ENCODE data around the gene ZZZ3. TPM values are rescaled to one million over a fixed set of nuclear protein-coding genes. Genes with fewer than 3 reads are reported as not detected.
"Not testable (repeated sequence)": the region's sequence is repeated elsewhere in the genome, so short reads cannot be mapped to it uniquely, and the experiment has no call there.

Gene ZZZ3
- 88.9 and 118 TPM in 2 replicates for total RNA-seq

DNA sequence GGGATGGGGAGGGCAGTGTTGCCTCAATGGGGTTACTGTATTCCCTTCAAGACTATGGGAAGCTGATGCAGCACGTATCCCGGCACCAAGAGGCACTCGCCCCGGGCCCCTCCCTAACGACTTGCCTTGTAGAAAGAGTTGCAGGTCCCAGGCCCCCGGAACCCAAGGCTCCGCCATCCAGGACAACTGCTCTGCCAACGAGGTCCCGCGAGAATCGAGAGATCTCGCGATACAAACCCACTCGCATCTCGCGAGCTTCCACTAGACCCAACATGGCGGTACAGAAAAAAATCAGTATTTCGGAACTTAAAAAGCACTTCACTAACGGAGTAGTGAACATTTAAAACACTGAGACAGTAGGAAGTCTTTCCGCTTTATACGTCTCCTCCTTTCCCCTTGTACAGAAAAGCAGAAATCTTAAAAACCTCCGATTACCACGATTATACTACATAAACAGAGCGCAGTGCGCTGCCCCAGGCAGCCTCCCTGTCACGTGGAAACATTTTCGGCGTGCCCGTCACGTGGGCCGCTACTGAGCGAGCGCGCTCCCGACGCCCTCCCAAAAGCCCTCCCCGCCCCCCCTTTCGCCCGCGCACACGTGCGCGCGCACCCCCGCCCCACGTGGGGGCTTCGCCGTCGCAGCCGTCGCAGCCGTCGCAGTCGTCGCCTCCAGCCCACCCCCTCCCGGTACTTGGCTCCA is at the start of gene ZZZ3:
ZZZ3 (minus strand) TSS at position 199 of the 700 bp plus-strand sequence. CDS start 49,304 bp downstream, outside the sequence.
- DNase-seq (ENCODE audit: low read depth): peak; percentile 89

DNA sequence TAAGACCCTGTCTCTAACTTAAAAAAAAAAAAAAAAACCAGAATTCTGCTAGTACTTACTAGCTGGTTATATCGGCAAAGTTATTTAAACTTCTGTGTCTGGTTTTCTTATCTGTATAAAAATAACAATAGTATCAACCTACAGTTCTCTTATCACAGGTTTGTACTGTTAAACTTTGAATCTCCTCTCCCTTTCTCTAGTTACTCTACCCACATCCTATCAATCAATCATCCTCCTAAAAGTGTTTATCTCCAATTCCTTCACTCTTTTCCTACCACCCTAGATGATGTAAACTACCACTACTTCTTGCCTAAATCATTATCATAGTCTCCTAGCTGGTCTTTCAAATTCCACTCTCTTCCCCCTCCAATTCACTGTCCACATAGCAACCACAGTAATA is 49.6 kb upstream of the ZZZ3 start:
- DNase-seq (ENCODE audit: low read depth): no peak

DNA sequence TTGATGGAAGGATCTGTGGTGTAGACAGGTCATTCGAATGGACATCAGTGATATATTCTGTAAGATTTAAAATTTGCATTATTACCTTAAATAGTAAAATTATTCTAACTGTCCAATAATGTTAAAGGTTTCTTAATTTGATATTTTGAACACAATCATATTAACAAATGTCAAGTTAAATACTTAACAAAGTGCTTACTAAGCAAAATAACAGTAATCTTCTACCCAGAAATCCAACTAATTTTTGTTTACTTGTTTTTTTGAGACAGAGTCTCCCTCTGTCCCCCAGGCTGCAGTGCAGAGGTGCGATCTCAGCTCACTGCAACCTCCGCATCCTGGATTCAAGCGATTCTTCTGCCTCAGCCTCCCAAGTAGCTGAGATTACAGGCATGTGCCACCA is 43.2 kb upstream of the ZZZ3 start:
- no peak for DNase-seq (ENCODE audit: low read depth)

DNA sequence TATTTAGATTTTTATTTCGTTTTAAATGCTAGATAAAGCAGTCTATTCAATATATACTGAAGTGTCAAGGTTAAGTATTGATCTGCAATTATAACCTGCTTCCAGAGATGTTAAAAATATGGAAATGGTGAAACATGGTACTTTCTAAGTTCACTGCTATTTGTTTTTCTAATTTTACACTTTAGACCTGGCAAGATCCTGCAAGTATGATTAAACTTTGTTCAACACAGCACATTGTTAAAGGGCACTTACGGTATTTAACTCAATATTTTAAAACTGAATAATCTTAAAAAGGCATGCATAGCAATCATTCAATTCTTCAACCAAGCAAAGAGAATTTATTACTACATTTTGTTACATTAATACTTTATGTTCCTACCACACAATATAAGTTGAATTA is 35.7 kb upstream of the ZZZ3 start:
- no peak for DNase-seq (ENCODE audit: low read depth)

DNA sequence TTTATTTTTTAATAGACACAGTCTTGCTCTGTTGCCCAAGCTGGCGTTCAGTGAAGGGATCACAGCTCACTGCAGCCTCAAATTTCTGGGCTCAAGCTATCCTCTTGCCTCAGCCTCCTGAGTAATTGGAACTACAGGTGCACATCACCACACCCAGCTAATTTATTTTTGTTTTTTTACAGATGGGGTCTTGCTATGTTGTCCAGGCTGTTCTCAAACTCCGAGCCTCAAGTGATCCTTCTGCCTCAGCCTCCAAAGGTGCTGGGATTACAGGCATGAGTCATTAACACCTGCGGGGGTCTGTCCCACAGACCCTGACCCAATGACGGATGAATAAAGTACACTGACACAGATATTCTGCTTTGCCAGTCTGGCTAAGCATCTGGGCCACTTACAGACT is 33.6 kb upstream of the ZZZ3 start:
- no peak for DNase-seq (ENCODE audit: low read depth)

DNA sequence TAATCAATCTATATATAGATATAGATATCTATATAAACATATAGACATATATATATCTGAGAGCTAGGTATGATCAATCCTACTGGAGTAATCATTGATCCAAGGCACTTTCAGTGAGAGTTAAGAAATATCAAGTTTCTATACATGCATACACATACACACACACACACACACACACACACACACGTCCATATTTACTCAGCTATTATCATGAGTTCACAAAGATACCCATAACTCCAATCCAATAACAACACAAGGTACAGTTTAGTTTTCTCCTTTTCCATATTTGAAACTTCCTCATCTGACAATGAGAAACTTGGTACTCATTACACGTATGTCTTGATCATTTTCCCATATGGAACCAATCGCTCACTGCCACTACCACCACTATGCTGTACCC is 27.3 kb upstream of the ZZZ3 start:
- DNase-seq (ENCODE audit: low read depth): no peak

DNA sequence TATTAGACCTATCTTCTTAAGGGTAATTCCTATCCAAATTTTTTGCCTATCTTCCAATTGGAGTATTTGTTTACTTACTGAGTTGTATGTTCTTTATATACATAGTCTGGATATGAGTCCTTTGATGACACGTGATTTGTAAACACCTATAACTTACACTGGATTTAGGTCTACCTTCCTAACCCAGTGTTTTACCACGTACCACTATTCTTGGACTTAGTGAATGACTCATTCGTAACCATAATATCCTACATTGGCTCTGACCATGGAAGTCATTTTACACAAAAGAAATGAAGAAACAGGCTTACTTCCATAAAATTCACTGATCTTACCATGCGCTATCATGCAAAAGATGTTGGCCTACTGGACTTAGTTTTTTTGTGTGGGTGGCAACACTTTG is 23.9 kb upstream of the ZZZ3 start:
- no peak for DNase-seq (ENCODE audit: low read depth)

DNA sequence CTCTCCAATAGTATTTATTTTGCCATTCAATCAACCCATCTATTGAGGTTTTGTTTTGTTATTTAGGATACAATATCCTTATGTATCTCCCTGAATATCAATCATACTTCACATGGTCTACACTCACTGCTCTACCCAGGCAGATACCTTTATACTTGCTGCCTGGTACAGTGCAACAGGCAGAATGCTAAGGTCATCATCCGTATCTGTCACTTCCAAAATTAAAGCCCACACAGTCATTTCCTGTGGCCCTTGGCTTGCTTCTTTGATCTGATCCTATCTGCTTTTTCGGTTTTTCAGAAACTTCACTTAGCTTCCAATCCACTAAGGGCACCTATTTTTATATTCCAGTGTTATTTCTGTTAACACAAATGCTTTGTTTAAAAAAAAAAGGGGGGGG is 22.3 kb upstream of the ZZZ3 start:
- no peak for DNase-seq (ENCODE audit: low read depth)

DNA sequence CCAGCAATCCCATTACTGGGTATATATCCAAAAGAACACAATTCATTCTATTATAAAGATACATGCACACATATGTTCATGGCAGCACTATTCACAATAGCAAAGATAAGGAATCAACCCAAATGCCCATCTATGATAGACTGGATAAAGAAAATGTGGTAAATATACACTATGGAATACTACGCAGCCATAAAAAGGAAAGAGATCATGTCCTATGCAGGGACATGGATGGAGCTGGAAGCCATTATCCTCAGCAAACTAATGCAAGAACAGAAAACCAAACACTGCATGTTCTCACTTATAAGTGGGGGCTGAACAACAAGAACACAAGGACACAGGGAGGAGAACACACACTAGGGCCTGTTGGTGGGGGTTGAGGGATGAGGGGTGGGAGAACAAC is 17.2 kb upstream of the ZZZ3 start:
- DNase-seq (ENCODE audit: low read depth): not testable (repeated sequence)

DNA sequence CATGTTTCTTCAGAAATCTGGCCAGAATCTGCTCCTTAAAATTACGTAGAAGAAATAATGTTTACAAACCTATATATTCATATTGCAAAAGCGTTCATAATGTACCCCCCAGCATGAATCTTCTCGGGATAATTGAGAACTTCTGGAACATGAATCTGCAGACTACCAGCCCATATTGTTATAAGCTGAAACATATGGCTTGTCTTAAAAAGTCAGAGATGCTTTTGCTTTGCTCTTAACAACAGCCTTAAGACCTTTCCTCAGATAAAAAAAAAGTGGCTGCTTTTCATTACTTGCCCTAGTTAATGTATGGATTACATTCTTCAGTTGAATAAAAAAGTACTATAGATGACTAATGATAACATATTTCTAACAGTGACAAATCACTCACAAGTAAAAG is 15.0 kb upstream of the ZZZ3 start:
- no peak for DNase-seq (ENCODE audit: low read depth)

DNA sequence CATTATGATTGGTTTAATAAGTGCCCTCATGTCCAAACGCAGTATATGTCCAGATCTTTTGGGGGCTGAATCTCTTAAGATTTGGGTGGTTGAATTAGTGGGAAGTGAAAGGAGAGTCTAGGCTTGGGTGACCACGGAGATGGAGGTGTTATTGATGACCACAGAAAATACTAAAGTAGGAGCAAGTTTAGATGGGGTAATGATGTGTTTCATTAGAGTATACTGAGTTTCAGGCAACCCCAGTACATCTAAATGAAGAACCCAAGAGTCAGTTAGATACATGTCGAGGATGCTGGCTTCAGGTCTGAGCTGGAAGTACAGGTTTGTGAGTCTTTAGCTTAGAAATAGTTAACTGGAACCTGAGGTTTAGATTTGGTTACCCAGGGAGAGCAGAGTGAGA is 6.5 kb upstream of the ZZZ3 start:
- no peak for DNase-seq (ENCODE audit: low read depth)

DNA sequence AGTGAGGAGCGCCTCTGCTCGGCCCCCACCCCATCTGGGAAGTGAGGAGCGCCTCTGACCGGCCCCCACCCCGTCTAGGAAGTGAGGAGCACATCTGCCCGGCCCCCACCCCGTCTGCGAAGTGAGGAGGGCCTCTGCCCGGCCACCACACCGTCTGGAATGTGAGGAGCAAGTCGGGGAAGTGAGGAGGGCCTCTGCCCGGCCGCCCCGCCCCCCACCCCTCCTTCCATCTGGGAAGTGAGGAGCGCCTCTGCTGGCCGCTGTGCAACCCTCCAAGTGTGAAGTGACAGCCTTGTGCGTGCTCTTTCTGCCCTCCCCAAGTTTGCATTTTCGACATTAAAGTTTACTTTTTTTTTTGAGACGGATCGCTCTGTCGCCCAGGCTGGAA is 5.1 kb upstream of the ZZZ3 start:
- peak; percentile 23 for DNase-seq (ENCODE audit: low read depth)

DNA sequence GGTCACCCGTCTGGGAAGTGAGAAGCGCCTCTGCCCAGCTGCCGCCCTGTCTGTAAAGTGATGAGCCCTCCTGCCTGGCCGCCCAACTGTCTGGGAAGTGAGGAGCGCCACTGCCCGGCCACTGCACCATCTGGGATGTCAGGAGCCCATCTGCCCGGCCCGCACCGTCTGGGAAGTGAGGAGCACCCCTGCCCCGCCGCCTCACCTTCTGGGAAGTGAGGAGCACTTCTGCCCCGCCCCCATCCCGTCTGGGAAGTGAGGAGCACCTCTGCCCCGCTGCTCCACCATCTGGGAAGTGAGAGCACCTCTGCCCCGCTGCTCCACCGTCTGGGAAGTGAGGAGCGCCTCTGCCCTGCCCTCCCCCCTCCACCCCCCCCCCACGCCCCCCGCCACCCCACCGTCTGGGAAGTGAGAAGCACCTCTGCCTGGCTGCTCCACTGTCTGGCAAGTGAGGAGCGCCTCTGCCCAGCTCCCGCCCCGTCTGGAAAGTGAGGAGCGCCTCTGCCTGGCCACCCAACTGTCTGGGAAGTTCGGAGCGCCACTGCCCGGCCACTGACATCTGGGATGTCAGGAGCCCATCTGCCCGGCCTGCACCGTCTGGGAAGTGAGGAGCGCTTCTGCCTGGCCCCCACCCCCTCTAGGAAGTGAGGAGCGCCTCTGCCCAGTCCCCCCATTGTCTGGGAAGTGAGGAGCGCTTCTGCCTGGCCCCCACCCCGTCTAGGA is 4.5 kb upstream of the ZZZ3 start:
- no peak for DNase-seq (ENCODE audit: low read depth)

DNA sequence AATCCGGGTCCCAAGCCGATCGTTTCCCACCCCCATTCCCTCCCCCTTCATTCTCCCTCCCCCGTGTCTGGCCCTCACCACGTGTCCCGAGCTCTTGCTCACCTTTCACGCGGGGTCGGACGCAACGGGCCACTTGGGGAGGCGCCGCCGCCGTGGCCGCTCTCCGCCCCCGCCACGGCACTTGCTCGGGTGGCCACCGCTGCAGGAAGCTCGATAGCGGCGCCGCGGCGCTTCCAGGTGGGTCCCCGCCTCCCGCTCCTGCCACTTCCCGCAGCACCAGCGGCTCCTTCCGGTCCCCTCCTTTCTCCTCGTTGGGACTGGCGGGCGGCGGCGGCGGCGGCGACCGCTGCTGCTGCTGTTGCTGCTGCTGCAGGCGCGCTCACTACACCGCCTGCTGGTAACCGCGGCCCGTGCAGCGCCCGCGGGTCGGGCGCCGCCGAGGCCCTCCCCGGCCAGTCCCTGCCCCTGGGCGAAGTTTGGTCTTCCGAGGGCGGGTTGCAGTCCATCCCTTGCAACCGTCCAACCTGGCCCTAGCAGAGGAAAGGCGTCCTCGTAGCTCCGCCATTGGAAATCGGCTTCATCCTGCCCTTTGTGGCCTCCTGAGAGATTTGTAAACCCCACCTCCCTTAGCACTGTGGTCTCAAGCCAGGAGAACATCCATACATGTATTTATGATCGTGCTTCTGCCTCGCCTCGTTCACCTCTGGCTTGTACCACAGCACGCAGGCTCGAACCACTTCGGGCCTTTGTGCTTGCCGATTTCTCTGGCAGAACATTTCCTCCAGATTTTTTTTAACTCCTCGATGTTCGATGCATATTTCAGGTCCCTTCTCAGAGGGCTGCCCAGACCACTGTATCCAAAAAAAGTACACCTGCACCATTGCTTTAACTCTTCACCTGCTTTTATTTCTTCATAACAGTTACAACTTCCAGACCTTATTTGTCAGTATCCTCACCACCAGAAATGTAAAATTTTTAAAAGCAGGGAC is 996 bp upstream of the ZZZ3 start:
- DNase-seq (ENCODE audit: low read depth): peak; percentile 71

DNA sequence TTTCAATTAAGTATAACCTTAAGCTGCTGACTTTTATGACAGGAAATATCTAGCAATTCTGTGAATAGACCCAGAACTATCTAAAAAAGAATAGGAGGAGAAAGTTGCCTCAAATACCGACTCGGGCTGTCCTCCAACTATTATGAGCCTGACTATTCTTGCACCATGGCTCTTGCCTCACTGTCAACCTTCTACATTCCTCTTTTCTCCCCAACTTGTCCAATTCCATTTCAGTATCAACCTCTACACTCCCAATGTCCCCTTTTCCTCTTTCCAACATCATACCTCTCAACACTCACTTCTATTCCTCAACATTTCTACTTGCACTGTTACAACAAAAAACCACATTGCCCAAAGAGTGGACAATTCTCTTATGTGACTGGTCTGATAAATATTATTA is 2.3 kb downstream of the ZZZ3 start:
- DNase-seq (ENCODE audit: low read depth): no peak

DNA sequence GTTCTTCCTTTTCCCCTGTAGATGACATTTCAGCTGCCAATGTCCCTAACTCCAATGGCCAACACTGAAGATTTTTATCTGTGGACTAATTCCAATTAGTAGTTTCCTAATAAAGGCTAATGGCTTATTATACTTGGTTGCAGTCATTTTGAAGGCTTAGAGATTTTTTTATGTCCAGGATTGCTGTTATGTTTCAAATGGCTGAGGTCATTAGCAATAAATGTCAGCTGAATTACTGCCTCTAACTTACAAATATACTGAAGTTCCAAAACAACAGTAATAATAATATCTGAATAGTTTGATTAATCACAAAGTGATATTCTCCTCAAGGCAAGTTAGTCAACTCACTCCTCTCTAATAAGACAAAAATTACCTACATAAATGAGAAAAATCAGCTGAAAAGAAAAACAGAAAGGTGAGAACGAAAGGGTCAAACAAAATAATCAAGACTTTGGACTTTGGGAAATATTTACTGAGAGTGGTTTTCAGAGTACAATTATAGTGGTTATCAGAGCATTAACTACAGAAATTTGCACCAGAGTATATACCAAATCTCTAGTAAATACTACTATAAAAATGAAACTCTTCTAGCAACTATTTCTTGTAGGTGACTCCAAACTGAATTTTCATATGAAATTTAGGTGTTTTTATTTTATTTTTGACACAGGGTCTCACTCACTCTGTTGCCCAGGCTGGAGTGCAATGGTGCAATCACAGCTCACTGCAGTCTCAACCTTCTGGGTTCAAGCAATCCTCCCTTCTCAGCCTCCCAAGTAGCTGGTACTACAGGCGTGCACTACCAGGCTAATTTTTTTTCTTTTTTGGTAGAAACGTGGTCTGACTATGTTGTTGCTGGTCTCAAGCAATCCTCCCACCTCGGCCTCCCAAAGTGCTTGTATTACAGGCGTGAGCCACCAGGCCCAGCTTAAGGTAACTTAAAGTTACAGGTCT is 3.5 kb downstream of the ZZZ3 start:
- DNase-seq (ENCODE audit: low read depth): no peak

DNA sequence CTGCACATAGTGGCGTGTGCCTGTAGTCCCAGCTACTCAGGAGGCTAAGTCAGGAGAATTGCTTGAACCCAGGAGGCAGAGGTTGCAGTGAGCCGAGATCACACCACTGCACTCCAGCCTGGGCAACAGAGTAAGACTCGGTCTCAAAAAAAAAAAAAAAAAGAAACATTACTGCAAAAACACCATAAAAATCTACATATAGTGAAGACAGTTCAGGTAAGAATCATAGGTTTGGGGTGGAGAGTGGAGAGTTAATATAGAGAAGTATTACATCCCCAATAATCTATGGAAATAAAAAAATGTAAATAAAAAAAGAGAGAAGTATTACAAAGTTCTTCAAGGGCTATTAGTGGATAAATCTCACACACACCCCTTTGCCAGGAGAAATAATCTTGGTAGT is 7.7 kb downstream of the ZZZ3 start:
- DNase-seq (ENCODE audit: low read depth): not testable (repeated sequence)

DNA sequence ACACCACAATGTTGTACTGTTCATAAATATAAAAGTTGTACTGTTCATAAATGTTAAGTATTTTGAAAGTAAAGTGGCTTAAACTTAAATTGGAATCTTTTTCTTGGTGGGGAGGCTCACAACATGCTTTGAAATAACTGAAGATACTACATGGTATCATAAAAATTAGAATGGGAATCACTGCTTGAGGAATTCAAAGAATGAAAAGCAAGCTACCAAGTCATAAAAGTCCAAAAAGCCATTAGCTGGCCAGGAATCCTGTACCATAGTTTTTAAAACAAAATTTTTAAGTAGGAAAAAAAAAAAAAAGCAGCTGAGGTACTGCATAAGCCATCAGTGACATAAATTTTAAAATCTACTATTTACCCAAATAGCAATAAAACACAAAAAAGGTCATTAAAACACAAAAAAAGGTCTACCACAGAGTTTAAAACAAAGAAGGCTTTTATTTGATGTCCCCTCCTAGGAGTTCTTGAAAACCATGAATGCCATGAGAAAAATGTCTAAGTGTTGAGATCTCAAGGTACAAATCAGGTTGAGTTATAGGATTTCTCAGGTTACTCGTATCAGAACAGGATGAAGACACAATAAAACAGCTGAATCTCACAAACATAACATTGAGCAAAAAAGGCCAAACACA is 8.6 kb downstream of the ZZZ3 start:
- DNase-seq (ENCODE audit: low read depth): peak; percentile 27

DNA sequence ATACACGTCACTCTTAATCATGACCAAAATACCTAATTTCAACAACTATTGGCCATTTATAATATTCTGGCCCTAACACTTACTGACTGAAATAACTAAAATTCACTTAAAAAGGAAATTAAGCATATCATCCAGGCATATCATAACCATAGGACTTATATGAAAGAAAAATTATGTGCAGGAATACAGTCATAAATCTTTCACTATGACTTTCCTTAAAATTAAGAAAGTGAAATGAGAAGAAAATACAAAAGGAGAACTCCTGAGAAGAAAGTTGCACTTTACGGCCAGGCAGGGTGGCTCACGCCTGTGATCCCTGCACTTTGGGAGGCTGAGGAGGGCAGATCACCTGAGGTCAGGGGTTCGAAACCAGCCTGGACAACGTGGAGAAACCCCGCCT is 9.4 kb downstream of the ZZZ3 start:
- no peak for DNase-seq (ENCODE audit: low read depth)

DNA sequence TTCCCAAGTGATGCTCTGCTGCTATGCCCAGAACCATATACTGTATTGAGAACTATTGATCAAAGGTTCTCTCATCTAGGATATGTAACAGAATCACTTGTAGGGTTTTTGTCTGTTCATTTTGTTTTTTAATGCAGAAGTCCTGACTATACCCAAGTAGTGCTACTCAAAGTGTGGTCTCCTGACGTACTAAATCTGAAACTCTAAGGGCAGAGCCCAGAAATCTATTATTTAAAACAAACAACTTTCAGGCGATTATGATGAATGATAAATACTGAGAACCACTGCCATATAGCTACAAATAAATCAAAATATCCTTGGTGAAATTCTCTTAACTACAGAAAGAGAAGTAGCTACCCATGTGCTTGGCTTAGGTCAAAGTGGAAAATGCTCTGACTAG is 10.1 kb downstream of the ZZZ3 start:
- no peak for DNase-seq (ENCODE audit: low read depth)

DNA sequence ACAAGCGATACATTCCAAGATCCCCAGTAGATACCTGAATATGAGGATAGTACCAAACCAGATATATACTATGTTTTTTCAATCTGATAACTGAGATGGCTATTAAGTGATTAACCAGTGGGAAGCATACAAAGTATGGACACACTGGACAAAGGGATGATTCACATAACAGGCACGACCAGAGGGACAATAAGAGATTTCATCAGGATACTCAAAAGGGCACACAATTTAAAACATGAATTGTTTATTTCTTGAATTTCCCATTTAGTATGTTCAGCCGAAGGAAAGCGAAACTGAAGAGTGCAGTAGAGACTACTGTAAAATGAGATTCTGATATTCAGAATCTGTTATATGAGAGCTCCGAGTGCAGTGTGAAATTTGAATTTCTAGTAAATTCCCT is 10.6 kb downstream of the ZZZ3 start:
- peak; percentile 18 for DNase-seq (ENCODE audit: low read depth)
